Right cardiac atrium (tissue), 5 donors: ENCODE results near the gene TXNL4B. TPM values are rescaled to one million over a fixed set of nuclear protein-coding genes. Genes with fewer than 3 reads are reported as not detected.

Source experiments
- ATAC-seq, 2 donors: fragments of 200-7000 bp; cut with Tn5 transposase; one replicate each; pipeline versions ENCODE4 v1.8.0 to v1.9.1; 2020; ENCODE audit warnings: moderate library complexity in 2 of 2, mild to moderate bottlenecking in 1 of 2
- DNase-seq, 3 donors: peaks; one replicate each; pipeline ENCODE4 v3.0.0-alpha.2; 2020
- H3K27ac ChIP-seq: one replicate; pipeline ENCODE4 v1.5.1; 2013; ENCODE audit warnings: mild to moderate bottlenecking, low read length, control low read depth, moderate library complexity
- H3K27me3 ChIP-seq: one replicate; pipeline ENCODE4 v1.6.1; 2013; ENCODE audit not compliant: control insufficient read depth, insufficient read depth
- H3K4me1 ChIP-seq: one replicate; pipeline ENCODE4 v1.6.1; 2013; ENCODE audit warnings: low read length; ENCODE audit not compliant: control insufficient read depth, insufficient read depth
- H3K4me3 ChIP-seq: one replicate; pipeline ENCODE4 v1.5.1; 2013; ENCODE audit warnings: low read length, control low read depth
- H3K9me3 ChIP-seq: one replicate; pipeline ENCODE4 v1.6.1; 2013; ENCODE audit warnings: low read length; ENCODE audit not compliant: control insufficient read depth
- WGBS: extraction: QIAGEN DNeasy Blood & Tissue Kit; methylation state at CpG from one replicate; pipeline ENCODE4 v1.1.7; 2013; 5-methylcytosine and 5-hydroxymethylcytosine counted together
- intact Hi-C, 4 donors: fragments of 100-400 bp; cut with DNase I; formaldehyde crosslinking; loops; one replicate each; pipeline versions ENCODE4 v1.11.0 to v1.14.0; 2022 to 2023
- polyA plus RNA-seq: library from polyadenylated mRNA; stranded (reverse); fragments of 200-250 nt; gene quantifications from one replicate; pipeline ENCODE4 v1.2.3, GENCODE V29; 2013
- total RNA-seq, 4 donors: library from RNA; stranded (reverse); fragmentation: NEBNext Ultra II Directional; extraction: Animal tissue kit (Norgen Biotek cat#: 25700); gene quantifications; one replicate each; pipeline ENCODE4 v1.2.1, GENCODE V29; 2021
- donor health status: healthy with polysubstance abuse.
- donor health status: DM: no; HTN: yes; CAD: no.
- donor health status: DM: no; HTN: no; CAD: no.
- donor health status: DM: no; HTN: yes; CAD: no; lungs with severe emphysema.
- donor health status: DM: yes; HTN: yes; CAD: no.

TXNL4B gene
- total and polyA plus RNA-seq, 5 donors, result 4.5 to 7.9 (median 5.0) TPM

- Histone ChIP-seq H3K4me3 (no peak overlapping the region), H3K9me3 (no peaks in the 10 kb centered on the region), H3K27ac (no peak overlapping the region), H3K4me1 (no peaks in the 10 kb centered on the region), H3K27me3 (no peaks in the 10 kb centered on the region)
- intact Hi-C loops, result no loop called here
- ATAC-seq, result no peak
- 93% methylated on average over 15 of the region's 15 CpGs for WGBS
- DNase-seq, result peak in 1 of 3 donors; percentile 37
Observed at GRCh38 chr16:72112452-72112792, 19.0 kb upstream of the TXNL4B start.

DNA sequence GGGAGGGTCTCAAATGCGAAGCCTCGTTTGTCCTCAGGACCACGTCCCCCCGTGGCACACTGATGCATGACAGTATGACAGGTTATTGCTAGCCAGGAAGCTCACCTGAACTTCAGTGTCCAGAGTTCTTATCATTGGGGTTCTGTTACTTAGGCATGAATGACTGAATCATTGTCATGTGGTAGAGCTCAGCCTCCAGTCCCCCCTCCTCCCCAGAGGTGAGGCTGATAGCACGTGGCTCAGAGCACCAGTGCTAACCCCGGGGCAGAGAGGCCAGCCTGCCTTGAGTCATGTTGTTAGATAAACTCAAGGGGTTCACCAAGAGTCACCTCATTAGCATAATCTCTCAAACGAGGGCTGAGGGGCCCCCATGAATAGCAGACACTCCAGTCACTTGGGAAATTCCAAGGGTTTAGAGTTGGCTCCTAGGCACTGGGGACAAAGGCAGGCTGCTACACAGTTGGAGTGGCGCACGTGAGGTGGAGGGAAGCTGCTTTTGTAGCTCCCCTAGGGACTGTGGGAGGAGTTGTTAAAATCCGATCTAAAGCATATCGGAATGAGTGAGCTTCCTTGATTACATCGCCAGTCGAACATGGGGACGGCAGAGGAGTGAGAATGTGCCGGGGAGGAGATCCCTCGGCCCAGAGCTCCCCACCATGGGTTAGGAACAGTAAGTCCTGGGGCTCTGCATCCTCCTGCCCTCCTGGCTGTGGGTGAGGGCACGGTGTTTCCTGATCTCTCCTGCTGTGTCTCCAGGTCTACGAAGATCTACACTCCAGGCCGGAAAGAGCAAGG, 18.4 kb upstream of the TXNL4B start:
- Histone ChIP-seq H3K4me3 (no peak overlapping the region), H3K27me3 (no peaks in the 10 kb centered on the region), H3K9me3 (no peaks in the 10 kb centered on the region), H3K4me1 (no peaks in the 10 kb centered on the region), H3K27ac (no peak overlapping the region)
- 75% methylated on average over 19 of the region's 19 CpGs for WGBS
- intact Hi-C loops, result no loop called here
- ATAC-seq (peak in 1 of 2 donors; percentile 10), DNase-seq (no peak)

GRCh38 chr16:72110662-72111615, 17.5 kb upstream of the TXNL4B start:
- 93% methylated on average over 23 of the region's 23 CpGs for WGBS
- Histone ChIP-seq H3K4me3 (no peak overlapping the region), H3K27ac (no peak overlapping the region), H3K27me3 (no peaks in the 10 kb centered on the region), H3K4me1 (no peaks in the 10 kb centered on the region), H3K9me3 (no peaks in the 10 kb centered on the region)
- no peak for DNase-seq
- ATAC-seq, result no peak
- intact Hi-C loops, result no loop called here

DNA sequence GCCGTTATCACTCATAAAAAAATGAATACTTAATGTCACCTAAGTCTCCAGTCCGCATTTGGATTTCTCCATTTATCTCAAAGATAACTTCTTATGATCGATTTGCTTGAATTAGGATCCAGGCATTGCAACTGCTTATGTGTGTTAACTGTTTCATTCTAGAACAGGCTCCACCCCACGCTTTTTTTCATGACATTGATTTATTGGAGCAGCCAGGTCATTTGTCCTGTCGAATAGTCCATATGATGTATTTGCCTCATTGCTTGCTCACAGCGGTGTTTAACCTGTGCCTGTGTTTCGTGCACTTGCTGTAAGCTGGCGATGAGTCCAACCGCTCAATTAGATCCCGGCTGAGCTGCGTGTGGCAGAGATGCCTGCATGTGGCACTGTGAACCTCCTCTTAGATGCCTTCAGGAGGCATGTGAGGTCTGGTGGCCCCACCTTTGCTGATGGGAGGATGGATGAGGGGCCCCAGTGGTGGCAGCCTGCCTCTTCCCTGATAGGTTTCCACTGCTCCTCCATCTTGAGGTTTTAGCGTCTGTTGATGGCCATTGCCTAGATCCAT, 16.6 kb upstream of the TXNL4B start:
- Histone ChIP-seq H3K27me3 (no peaks in the 10 kb centered on the region), H3K27ac (no peak overlapping the region), H3K4me3 (no peak overlapping the region), H3K4me1 (no peaks in the 10 kb centered on the region), H3K9me3 (no peaks in the 10 kb centered on the region)
- DNase-seq (no peak), ATAC-seq (no peak)
- 91% methylated on average over 12 of the region's 12 CpGs for WGBS
- intact Hi-C loops, result no loop called here

- Histone ChIP-seq H3K9me3 (no peaks in the 10 kb centered on the region), H3K4me1 (no peaks in the 10 kb centered on the region), H3K27ac (no peak overlapping the region), H3K4me3 (no peak overlapping the region), H3K27me3 (no peaks in the 10 kb centered on the region)
- intact Hi-C loops, result no loop called here
- ATAC-seq (no peak), DNase-seq (no peak)
- WGBS, result 95% methylated on average over 12 of the region's 12 CpGs
Observed at GRCh38 chr16:72109300-72109699, 15.9 kb upstream of the TXNL4B start.

DNA sequence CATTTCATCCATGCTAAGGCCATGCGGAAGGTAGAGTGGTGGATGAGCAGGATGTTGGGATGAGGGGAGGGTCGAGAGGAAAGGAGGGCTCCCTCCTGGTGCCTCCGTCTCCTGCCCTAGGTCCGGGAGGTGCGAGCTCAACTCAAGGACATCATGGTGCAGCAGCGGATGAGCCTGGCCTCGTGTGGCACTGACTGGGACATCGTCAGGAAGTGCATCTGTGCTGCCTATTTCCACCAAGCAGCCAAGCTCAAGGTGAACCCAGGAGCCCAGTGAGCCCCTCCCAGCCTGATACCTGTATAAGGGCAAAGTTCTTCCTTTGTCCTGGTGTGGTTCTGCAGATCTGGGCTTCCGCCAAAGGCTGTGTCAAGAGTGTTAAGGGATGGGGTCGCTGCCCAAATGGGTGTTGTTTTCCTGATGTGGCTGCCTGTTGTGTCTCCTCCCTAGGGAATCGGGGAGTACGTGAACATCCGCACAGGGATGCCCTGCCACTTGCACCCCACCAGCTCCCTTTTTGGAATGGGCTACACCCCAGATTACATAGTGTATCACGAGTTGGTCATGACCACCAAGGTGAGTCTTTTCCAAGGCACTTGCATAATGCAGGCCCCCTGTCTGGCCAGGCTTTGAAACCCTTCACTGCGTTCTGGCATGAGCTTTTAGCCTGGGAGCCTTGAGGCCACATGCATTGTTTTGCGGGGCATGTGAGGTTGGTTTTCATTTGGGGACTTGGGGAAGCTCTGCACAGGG, 15.1 kb upstream of the TXNL4B start:
- intact Hi-C loops, result no loop called here
- H3K4me3 ChIP-seq, result no peak overlapping the region
- WGBS, result 89% methylated on average over 16 of the region's 16 CpGs
- no peaks in the 10 kb centered on the region for H3K27me3 ChIP-seq
- no peak overlapping the region for H3K27ac ChIP-seq
- DNase-seq (no peak), ATAC-seq (no peak)
- H3K4me1 ChIP-seq, result no peaks in the 10 kb centered on the region
- H3K9me3 ChIP-seq, result no peaks in the 10 kb centered on the region

DNA sequence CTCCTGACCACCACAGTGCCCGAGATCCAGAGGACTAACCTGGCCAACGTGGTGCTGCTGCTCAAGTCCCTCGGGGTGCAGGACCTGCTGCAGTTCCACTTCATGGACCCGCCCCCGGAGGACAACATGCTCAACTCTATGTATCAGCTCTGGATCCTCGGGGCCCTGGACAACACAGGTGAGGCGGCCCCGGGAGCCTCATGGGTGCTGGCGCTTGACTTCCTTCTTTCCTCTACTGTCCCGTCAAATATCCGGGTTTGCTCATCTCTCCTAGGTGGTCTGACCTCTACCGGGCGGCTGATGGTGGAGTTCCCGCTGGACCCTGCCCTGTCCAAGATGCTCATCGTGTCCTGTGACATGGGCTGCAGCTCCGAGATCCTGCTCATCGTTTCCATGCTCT, 14.0 kb upstream of the TXNL4B start:
- intact Hi-C loops, result no loop called here
- H3K27me3 ChIP-seq, result no peaks in the 10 kb centered on the region
- 92% methylated on average over 17 of the region's 17 CpGs for WGBS
- H3K27ac ChIP-seq, result no peak overlapping the region
- no peak overlapping the region for H3K4me3 ChIP-seq
- no peaks in the 10 kb centered on the region for H3K4me1 ChIP-seq
- H3K9me3 ChIP-seq, result no peaks in the 10 kb centered on the region
- ATAC-seq (no peak), DNase-seq (no peak)

- H3K4me3 ChIP-seq, result no peak overlapping the region
- no peak for ATAC-seq
- 98% methylated on average over 12 of the region's 12 CpGs for WGBS
- H3K4me1 ChIP-seq, result no peaks in the 10 kb centered on the region
- H3K27me3 ChIP-seq, result no peaks in the 10 kb centered on the region
- DNase-seq, result no peak
- intact Hi-C loops, result no loop called here
- no peak overlapping the region for H3K27ac ChIP-seq
- H3K9me3 ChIP-seq, result no peaks in the 10 kb centered on the region
Observed at GRCh38 chr16:72105978-72106377, 12.6 kb upstream of the TXNL4B start.

- WGBS, result 94% methylated on average over 9 of the region's 9 CpGs
- no peaks in the 10 kb centered on the region for H3K9me3 ChIP-seq
- intact Hi-C loops, result loop anchor here in 2 of 4 donors (5.0 kb wide), 1 partner anchor 38 kb away; no protein-coding TSS in a partner anchor
- no peaks in the 10 kb centered on the region for H3K4me1 ChIP-seq
- no peak for DNase-seq
- H3K27ac ChIP-seq, result no peak overlapping the region
- H3K4me3 ChIP-seq, result no peak overlapping the region
- no peak for ATAC-seq
- no peaks in the 10 kb centered on the region for H3K27me3 ChIP-seq
Observed at GRCh38 chr16:72104905-72105304, 11.5 kb upstream of the TXNL4B start.

DNA sequence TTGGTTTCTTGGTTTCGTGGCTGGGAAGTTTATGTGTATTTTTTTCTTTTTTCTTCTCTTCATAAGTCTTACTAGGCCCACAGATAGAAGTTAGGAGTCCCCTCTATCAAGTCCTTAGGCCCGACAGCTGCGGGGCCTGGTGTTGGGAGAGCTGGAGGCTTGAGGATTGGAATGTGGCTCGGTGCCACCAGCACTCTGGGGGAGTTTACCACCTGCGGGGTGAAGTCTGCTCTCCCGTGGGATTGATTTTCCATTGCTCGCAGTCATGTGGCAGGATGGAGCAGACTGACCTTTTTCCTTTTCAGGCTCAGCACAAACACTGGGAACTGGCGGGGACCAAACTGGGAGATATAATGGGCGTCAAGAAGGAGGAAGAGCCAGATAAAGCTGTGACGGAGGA, 7.8 kb upstream of the TXNL4B start:
- H3K27me3 ChIP-seq, result no peaks in the 10 kb centered on the region
- no peaks in the 10 kb centered on the region for H3K4me1 ChIP-seq
- DNase-seq (no peak), ATAC-seq (no peak)
- H3K4me3 ChIP-seq, result no peak overlapping the region
- intact Hi-C loops, result loop anchor here in 2 of 4 donors (5.0 kb wide), 1 partner anchor 34 kb away; no protein-coding TSS in a partner anchor
- H3K27ac ChIP-seq, result no peak overlapping the region
- H3K9me3 ChIP-seq, result no peaks in the 10 kb centered on the region
- 60% methylated on average over 10 of the region's 10 CpGs for WGBS
